HG03175 (cell line): ENCODE measurements around the gene ANO3.

ENCODE experiments used
- ATAC-seq: cut with Tn5 transposase; IDR thresholded peaks from one replicate; pipeline ENCODE4 v1.9.1; 2021; ENCODE audit warnings: mild to moderate bottlenecking, moderate library complexity; ENCODE audit not compliant: unreplicated experiment

ANO3 gene

GRCh38 chr11:26353010-26353409 lies 21.1 kb downstream of the ANO3 start:
- ATAC-seq = no peak

DNA sequence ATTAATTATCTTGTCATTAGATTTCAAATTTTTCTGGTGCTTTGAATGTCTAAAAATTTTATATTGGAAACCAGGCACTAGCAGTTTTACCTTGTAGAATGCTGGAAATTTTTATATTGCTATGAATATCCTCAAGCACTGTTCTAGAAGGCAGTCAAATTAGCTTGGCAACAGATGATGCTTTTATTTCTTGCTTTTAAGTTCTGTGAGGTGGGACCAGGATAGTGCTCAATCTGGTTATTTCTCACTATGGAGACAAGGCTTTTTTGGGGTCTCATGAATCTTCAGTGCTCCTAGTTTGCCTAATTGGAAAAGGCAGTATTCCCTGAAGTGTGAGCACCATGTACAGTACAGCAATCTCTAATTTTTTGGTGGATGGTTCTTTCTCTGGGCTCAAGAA lies 27.1 kb downstream of the ANO3 start:
- no peak for ATAC-seq

- no peak for ATAC-seq
Measured at GRCh38 chr11:26365284-26365683, 33.4 kb downstream of the ANO3 start.

- no peak for ATAC-seq
Measured at GRCh38 chr11:26377619-26378018, 45.7 kb downstream of the ANO3 start.

DNA sequence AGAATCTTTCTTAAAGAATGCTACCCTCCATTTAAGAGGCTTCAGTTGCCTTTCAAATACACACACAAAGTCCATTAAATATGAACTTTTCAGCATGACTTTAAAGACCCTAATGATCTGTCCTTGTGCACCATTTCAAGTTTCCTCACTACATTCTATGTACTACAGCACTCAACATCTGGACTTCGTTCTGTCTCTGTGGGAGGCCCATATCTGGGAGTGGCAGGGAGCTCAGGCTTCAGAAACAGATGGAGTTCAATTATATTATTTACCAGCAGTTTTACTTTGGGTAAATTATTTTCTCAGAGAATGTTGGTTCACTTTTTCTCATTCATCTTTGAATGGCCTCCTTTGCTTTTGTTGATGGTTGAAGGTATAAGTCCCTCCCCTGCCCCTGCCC lies 67.4 kb downstream of the ANO3 start:
- ATAC-seq = no peak

DNA sequence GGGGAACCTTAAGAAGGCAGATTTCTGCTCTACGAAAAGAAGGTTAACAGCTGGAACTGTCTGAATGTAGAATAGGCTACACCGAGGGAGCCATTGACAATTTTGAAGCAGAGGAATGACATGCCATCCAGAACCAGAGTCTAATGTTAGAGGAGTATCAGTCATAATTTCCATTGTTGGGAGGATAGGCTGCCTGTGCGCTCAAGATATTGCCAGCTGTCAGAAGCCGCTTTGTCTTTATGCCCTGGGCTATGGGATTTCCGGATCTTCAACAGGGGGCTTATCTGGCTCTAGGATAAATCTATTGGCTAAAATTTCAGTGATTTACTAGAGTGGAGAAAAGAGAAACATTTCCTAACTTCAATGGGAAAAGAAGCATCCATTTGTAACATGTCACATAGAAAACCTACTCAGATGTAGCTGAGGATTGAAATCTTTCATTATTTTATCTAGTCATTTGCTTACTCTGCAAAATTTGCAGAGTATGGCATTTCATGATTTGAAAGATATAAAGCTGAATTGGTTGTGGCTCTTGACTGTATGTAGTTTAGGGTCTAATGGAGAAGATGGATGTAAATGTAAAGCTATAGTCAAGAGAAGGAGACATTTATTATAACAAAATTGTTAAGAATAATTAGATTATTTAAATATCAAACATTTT lies 78.9 kb downstream of the ANO3 start:
- no peak for ATAC-seq

- ATAC-seq = no peak
Measured at GRCh38 chr11:26412955-26413354, 81.0 kb downstream of the ANO3 start.

DNA sequence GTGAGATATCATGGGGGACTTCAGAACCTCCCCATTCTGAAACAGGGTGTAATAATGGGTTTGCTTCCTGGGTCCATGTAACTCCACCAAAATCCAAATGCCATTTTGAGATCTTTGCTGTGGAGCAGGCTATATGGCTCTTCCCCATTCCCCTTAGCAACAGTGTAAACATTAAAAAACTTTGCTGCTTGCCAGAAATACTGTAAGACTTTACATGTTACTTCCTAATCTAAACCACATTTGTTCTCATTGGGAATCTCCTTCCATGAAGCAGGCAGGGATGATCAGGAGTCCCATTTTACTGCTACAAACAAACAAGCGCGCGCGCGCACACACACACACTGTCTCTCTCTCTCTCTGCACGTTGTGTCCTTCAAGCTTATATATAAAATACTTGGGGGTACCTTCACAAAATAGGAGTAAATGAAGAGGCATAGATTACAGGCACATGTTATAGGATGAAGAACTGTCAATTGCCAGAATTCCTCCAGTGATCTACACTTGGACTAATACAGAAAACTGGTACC lies 86.5 kb downstream of the ANO3 start:
- ATAC-seq = no peak

DNA sequence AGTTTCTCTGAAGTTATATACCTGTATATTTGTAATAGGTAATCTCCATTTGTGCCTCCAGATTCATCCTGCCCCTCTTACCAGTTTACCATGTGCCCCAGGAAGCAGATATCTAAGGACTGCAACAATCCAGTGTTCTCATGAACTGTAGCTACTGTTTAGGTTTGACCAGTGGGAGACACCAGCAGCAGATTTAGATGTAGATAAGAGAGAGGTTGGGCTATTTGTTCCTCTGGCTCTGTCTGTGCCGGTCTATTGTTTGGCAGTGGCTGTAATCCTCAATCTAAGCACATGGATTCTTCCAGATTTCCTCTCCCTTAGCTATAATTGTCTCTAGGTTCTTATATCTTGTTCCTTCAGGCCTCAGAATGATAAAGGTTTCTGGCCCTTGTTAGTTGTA lies 88.4 kb downstream of the ANO3 start:
- ATAC-seq = no peak

DNA sequence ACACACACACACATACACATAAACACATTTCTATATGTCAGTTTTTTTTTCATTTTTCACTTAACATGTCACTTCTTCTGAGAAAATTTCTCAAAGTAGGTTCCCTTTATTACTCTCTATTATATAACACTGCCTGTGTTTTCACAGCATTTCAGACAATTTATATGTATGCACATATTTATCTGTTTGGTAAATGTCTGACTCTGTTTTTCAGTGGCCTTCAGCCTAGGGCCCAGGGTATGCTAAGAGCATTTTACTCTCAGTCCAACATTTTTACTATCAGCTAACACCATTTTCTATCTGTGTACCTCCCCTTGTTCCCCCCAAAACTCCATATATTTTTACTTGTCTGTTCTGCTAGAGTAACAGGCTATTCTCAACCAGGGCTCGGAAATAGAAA lies 92.3 kb downstream of the ANO3 start:
- no peak for ATAC-seq

DNA sequence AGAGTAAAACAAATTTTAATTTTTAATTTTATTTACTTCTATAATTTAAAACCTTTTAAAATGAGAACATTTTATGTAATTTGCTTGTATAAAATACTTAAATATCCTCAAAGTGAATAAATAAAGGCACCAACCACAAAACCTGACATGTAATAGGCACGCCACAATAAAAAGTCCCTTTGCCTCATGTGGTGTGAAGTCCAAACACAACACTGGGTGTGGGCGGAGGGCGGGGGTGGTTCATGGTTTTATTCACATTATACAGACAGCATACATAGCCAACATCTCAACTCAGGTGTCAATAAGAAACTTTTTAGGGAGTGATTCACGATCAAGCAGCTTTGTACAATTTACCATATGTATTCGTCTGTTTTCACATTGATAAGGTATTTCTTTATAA lies 107.9 kb downstream of the ANO3 start:
- ATAC-seq = no peak

DNA sequence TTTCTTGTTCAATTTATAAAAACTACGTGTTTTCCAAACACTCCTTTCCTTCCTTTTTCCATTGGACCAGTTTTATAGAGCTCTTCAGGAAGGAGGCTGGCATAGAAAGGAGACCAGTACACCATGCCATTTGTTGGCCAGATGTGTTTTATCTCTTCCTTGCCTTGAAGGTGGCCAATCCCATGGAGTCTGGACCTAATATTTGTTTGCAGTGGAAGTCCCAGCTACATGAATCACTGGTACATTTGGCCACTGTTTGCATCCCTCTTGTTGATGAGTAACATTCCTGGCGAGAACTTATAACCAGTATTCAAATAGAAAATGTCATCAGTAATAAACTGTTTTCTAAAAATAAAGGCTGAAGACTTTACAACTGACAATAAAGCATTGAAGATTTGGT lies 110.2 kb downstream of the ANO3 start:
- ATAC-seq = no peak

GRCh38 chr11:26443617-26444016 lies 111.7 kb downstream of the ANO3 start:
- ATAC-seq = no peak

- no peak for ATAC-seq
Measured at GRCh38 chr11:26457636-26458035, 125.7 kb downstream of the ANO3 start.

- no peak for ATAC-seq
Measured at GRCh38 chr11:26465274-26465673, 133.3 kb downstream of the ANO3 start.

DNA sequence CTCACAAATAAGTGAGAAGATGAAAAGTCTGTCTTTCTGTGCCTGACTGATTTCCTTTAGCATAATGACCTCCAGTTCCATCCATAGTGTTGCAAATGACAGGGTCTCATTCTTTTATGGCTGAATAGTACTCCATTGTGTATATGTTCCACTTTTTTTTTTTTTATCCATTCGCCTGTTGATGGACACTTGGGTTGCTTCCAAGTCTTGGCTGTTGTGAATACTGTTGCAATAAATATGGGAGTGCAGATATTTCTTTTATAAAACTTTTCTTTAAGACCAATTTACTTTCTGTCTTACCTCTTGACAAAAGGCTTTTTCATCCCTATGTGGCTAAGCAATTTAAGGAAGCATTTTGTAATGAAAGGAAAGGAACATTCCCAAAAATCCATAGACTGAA lies 135.6 kb downstream of the ANO3 start:
- ATAC-seq = no peak

DNA sequence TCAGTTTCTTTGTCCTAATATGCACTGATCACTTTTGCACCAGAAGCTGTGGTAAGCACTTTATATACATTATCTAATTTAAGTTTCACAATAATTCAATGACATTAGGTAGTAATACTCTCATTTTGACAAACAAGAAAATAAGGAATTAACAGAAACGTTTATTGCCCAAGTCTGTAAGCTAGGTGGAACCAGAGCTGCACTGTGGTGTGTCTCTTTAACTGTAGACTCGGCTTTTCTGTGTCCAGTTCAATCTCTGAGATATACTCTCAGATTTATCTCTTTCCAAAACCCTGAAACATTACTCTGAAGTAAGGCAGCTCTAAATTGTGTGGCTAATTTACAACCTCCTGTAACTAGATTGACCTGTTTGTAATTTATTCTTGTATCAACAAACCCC lies 139.1 kb downstream of the ANO3 start:
- ATAC-seq = no peak

- no peak for ATAC-seq
Measured at GRCh38 chr11:26473216-26474194, 141.6 kb downstream of the ANO3 start.

- ATAC-seq = no peak
Measured at GRCh38 chr11:26474401-26474800, 142.5 kb downstream of the ANO3 start.

DNA sequence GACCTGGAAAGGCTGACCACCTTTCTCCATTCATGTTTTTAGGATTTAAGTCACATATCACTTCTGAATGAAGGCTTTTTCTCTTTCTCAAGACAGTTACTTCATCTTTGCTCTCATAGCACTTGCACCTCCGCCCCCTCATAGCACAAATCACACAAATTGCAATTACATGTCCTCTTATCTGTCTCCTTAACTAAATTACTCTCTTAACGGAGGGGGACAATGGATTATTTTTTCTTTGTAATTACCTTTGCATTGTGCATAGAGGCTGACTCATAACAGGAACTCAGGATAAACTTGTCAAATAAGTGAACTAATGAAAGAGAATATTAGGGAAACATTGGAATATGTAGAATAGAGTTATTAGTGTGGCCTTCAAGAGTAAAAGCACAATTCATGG lies 145.5 kb downstream of the ANO3 start:
- ATAC-seq = no peak

DNA sequence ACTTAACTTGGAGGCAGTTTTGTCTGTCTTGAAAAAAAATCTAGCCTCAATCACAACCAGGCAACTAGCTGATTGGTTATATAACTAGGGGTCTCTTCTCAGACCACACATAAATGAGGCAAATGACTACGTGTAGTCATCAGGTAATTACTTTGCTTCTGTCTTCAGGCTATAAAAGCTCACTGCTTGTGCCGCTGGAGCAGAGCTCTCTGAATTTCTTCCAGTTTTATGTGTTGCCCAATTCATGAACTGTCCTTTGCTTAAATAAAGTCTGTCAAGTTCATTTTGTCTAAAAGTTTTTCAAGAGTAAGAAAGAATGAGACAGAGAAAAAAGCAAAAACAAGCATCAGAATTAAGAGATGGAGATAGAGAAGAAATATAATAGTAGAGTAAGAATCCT lies 146.8 kb downstream of the ANO3 start:
- no peak for ATAC-seq

- no peak for ATAC-seq
Measured at GRCh38 chr11:26480041-26480440, 148.1 kb downstream of the ANO3 start.
